Left ventricle myocardium inferior (tissue), 1 donor: ENCODE data around the gene LHFPL2. TPM values are rescaled to one million over a fixed set of nuclear protein-coding genes. Genes with fewer than 3 reads are reported as not detected.

Source experiments
- DNase-seq: peaks from one replicate; pipeline ENCODE4 v3.0.0-alpha.2; 2020
- H3K27ac ChIP-seq: fragments of 200-600 bp; replicated peaks from 2 replicates; pipeline ENCODE4 v1.8.0; 2021
- H3K27me3 ChIP-seq: fragments of 200-600 bp; 2 replicates; pipeline ENCODE4 v1.8.0; 2021; ENCODE audit warnings: low read depth
- H3K36me3 ChIP-seq: fragments of 200-600 bp; 2 replicates; pipeline ENCODE4 v1.8.0; 2021
- H3K4me1 ChIP-seq: fragments of 200-600 bp; 2 replicates; pipeline ENCODE4 v1.8.0; 2021
- H3K4me3 ChIP-seq: fragments of 200-600 bp; 2 replicates; pipeline ENCODE4 v1.8.0; 2021; ENCODE audit warnings: mild to moderate bottlenecking, moderate library complexity
- H3K9me3 ChIP-seq: fragments of 200-600 bp; replicated peaks from 2 replicates; pipeline ENCODE4 v1.8.0; 2021
- CTCF ChIP-seq: fragments of 200-600 bp; IDR thresholded peaks from 2 replicates; pipeline ENCODE4 v1.8.0; 2021; ENCODE audit warnings: antibody characterized with exemption, mild to moderate bottlenecking, borderline replicate concordance
- intact Hi-C: fragments of 100-400 bp; cut with micrococcal nuclease; formaldehyde crosslinking; loops from one replicate; pipeline ENCODE4 v1.11.0; 2022
- total RNA-seq: library from RNA; stranded (reverse); fragmentation: NEBNext Ultra II Directional; extraction: Animal tissue kit (Norgen Biotek cat#: 25700); gene quantifications from one replicate; pipeline ENCODE4 v1.2.1, GENCODE V29; 2021
- donor health status: DM: no; HTN: yes; CAD: no; lungs with severe emphysema.

LHFPL2 gene
- total RNA-seq, 1 donor from 2014 or later, result 5.0 TPM

DNA sequence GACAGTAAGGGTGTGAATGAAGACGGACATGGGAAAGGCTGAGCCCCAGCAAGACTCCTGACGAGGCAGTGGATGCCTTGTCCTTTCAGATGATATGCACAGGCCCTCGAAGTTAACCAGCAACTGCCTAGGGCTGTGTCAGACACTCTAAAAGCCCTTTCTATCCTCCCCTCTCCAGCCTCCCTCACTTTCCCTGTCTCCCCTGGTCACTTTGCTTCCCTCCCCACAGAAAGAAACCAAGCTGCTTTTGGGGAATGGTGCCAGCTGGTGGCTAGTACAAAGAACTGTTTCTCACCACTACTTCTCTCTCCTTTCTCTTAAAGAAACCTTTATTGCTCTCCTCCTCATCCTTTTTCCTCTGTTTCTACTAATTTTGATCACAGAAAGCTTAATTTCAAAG is 21.4 kb downstream of the LHFPL2 start:
- Histone ChIP-seq H3K36me3 (peaks cover 21% of the 10 kb centered on the region), H3K27ac (no peak overlapping the region), H3K9me3 (no peaks in the 10 kb centered on the region), H3K4me3 (no peak overlapping the region), H3K27me3 (no peaks in the 10 kb centered on the region), H3K4me1 (peaks cover 65% of the 10 kb centered on the region)
- no peak for DNase-seq
- TF ChIP-seq CTCF, result peak; percentile 35
- intact Hi-C loops, result no loop called here

GRCh38 chr5:78626009-78626571 is 22.5 kb downstream of the LHFPL2 start:
- intact Hi-C loops, result no loop called here
- no peaks in the 10 kb centered on the region for H3K27me3 ChIP-seq
- H3K9me3 ChIP-seq, result no peaks in the 10 kb centered on the region
- peaks cover 65% of the 10 kb centered on the region for H3K4me1 ChIP-seq
- no peak overlapping the region for H3K4me3 ChIP-seq
- H3K36me3 ChIP-seq, result peaks cover 10% of the 10 kb centered on the region
- DNase-seq, result no peak
- no peak for TF ChIP-seq CTCF
- no peak overlapping the region for H3K27ac ChIP-seq

- H3K4me3 ChIP-seq, result no peak overlapping the region
- intact Hi-C loops, result no loop called here
- TF ChIP-seq CTCF, result no peak
- no peaks in the 10 kb centered on the region for H3K27me3 ChIP-seq
- peaks cover 62% of the 10 kb centered on the region for H3K4me1 ChIP-seq
- H3K36me3 ChIP-seq, result peaks cover 10% of the 10 kb centered on the region
- no peak for DNase-seq
- H3K9me3 ChIP-seq, result peaks cover 8% of the 10 kb centered on the region
- H3K27ac ChIP-seq, result no peak overlapping the region
These were observed 23.6 kb downstream of the LHFPL2 start for GRCh38 chr5:78624992-78625391.

GRCh38 chr5:78624011-78624541 is 24.5 kb downstream of the LHFPL2 start:
- H3K27ac ChIP-seq, result no peak overlapping the region
- TF ChIP-seq CTCF, result no peak
- no peaks in the 10 kb centered on the region for H3K27me3 ChIP-seq
- H3K4me3 ChIP-seq, result no peak overlapping the region
- DNase-seq, result no peak
- peaks cover 53% of the 10 kb centered on the region for H3K4me1 ChIP-seq
- peaks cover 11% of the 10 kb centered on the region for H3K36me3 ChIP-seq
- intact Hi-C loops, result no loop called here
- peaks cover 8% of the 10 kb centered on the region for H3K9me3 ChIP-seq

- Histone ChIP-seq H3K27me3 (no peaks in the 10 kb centered on the region), H3K27ac (no peak overlapping the region), H3K36me3 (peaks cover 18% of the 10 kb centered on the region), H3K4me1 (peaks cover 39% of the 10 kb centered on the region), H3K9me3 (peaks cover 8% of the 10 kb centered on the region), H3K4me3 (no peak overlapping the region)
- TF ChIP-seq CTCF, result no peak
- DNase-seq, result no peak
- intact Hi-C loops, result no loop called here
These were observed 26.1 kb downstream of the LHFPL2 start for GRCh38 chr5:78622302-78622971.
